Prostate gland (tissue), 2 donors: ENCODE measurements around the gene MEF2D. TPM values are rescaled to one million over a fixed set of nuclear protein-coding genes. Genes with fewer than 3 reads are reported as not detected.
A peak's percentile ranks its signal among the peaks of the same experiment; 100 is the strongest.

Source experiments
- DNase-seq: peaks from one replicate; pipeline ENCODE4 v3.0.0-alpha.2; 2019; ENCODE audit warnings: low spot score
- H3K27ac ChIP-seq, 2 donors: fragments of 200-600 bp; sonication (generic); 2 replicates each; pipeline ENCODE4 v1.5.1; 2017 to 2019
- H3K27me3 ChIP-seq: fragments of 200-600 bp; sonication (generic); replicated peaks from 2 replicates; pipeline ENCODE4 v1.5.1; 2019; ENCODE audit not compliant: insufficient read depth
- H3K36me3 ChIP-seq, 2 donors: fragments of 200-600 bp; sonication (generic); 1 replicate in 1 of 2; 2 replicates in 1 of 2; pipeline versions ENCODE4 v1.5.1 to v1.8.1; 2017 to 2019
- H3K4me1 ChIP-seq: fragments of 200-600 bp; sonication (generic); replicated peaks from 2 replicates; pipeline ENCODE4 v1.5.1; 2019
- H3K4me3 ChIP-seq, 2 donors: fragments of 200-600 bp; sonication (generic); 2 replicates each; pipeline ENCODE4 v1.5.1; 2017 to 2019
- H3K9me3 ChIP-seq: fragments of 200-600 bp; sonication (generic); 2 replicates; pipeline ENCODE4 v1.5.1; 2017
- CTCF ChIP-seq, 4 experiments: fragments of 200-600 bp in 2 of 4; fragments of 450-650 bp in 2 of 4; sonication (generic) in 2 of 4; IDR thresholded peaks; 1 replicate in 3 of 4; 2 replicates in 1 of 4; pipeline ENCODE4 v1.5.1; 2016 to 2019; ENCODE audit warnings: antibody characterized with exemption in 4 of 4, mild to moderate bottlenecking in 2 of 4, moderate library complexity in 2 of 4
- POLR2A ChIP-seq: fragments of 450-650 bp; IDR thresholded peaks from one replicate; pipeline ENCODE4 v1.6.1; 2016; ENCODE audit warnings: antibody characterized with exemption, mild to moderate bottlenecking
- POLR2AphosphoS5 ChIP-seq: sonication (generic); formaldehyde crosslinking; IDR thresholded peaks from one replicate; pipeline ENCODE4 v1.6.1; 2017; ENCODE audit warnings: antibody characterized with exemption
- WGBS: methylation state at CpG from one replicate; pipeline ENCODE4 v1.1.5; 2018; 5-methylcytosine and 5-hydroxymethylcytosine counted together
- intact Hi-C: fragments of 100-400 bp; cut with DNase I; formaldehyde crosslinking; loops from one replicate; pipeline ENCODE4 v1.14.2; 2022
- total RNA-seq, 2 donors: library from RNA; depleted of rRNA; stranded (reverse); fragments of >200 nt; gene quantifications; one replicate each; pipeline ENCODE4 v1.1.0, GENCODE V29; 2016

Gene MEF2D
- total RNA-seq, 2 donors from 2014 or later, result 52.1 to 128 TPM

- Histone ChIP-seq H3K27ac (no peak overlapping the region), H3K4me3 (no peak overlapping the region), H3K9me3 (no peaks in the 10 kb centered on the region), H3K27me3 (no peaks in the 10 kb centered on the region), H3K4me1 (peaks cover 31% of the 10 kb centered on the region), H3K36me3 (peaks cover 5 to 8% of the 10 kb centered on the region in 2 donors)
- intact Hi-C loops, result no loop called here
- no peak for DNase-seq
- 72% methylated on average over 7 of the region's 7 CpGs for WGBS
- TF ChIP-seq POLR2AphosphoS5 (no peak), CTCF (IDR thresholded peaks at IDR 0.05) (no peak), POLR2A (no peak)
Measured at GRCh38 chr1:156486421-156487344, 13.9 kb downstream of the MEF2D start.

- WGBS, result 94% methylated on average over 3 of the region's 3 CpGs
- DNase-seq, result no peak
- H3K36me3 ChIP-seq, result peaks cover 6 to 15% of the 10 kb centered on the region in 2 donors
- no peaks in the 10 kb centered on the region for H3K27me3 ChIP-seq
- no peak for TF ChIP-seq POLR2AphosphoS5
- no peak for TF ChIP-seq CTCF (IDR thresholded peaks at IDR 0.05)
- TF ChIP-seq POLR2A, result no peak
- H3K27ac ChIP-seq, result no peak overlapping the region
- intact Hi-C loops, result no loop called here
- no peaks in the 10 kb centered on the region for H3K9me3 ChIP-seq
- H3K4me3 ChIP-seq, result no peak overlapping the region
- H3K4me1 ChIP-seq, result peaks cover 25% of the 10 kb centered on the region
Measured at GRCh38 chr1:156485984-156486383, 14.6 kb downstream of the MEF2D start.

- peaks cover 6 to 24% of the 10 kb centered on the region in 2 donors for H3K36me3 ChIP-seq
- intact Hi-C loops, result no loop called here
- peaks cover 12% of the 10 kb centered on the region for H3K4me1 ChIP-seq
- H3K27me3 ChIP-seq, result no peaks in the 10 kb centered on the region
- peak overlapping the region; percentile 42 to 51 for H3K27ac ChIP-seq
- no peak for TF ChIP-seq POLR2A
- TF ChIP-seq CTCF (IDR thresholded peaks at IDR 0.05), result no peak
- no peak for TF ChIP-seq POLR2AphosphoS5
- H3K9me3 ChIP-seq, result no peaks in the 10 kb centered on the region
- 93% methylated on average over 6 of the region's 6 CpGs for WGBS
- DNase-seq, result no peak
- no peak overlapping the region for H3K4me3 ChIP-seq
Measured at GRCh38 chr1:156484480-156485058, 16.0 kb downstream of the MEF2D start.

GRCh38 chr1:156483397-156483796, 17.2 kb downstream of the MEF2D start:
- 75% methylated on average over 2 of the region's 2 CpGs for WGBS
- DNase-seq, result no peak
- H3K36me3 ChIP-seq, result peaks cover 6 to 33% of the 10 kb centered on the region in 2 donors
- H3K27ac ChIP-seq, result peak overlapping the region; percentile 42 to 51
- H3K4me3 ChIP-seq, result no peak overlapping the region
- H3K27me3 ChIP-seq, result no peaks in the 10 kb centered on the region
- H3K4me1 ChIP-seq, result peaks cover under 1% of the 10 kb centered on the region
- intact Hi-C loops, result no loop called here
- TF ChIP-seq POLR2A (no peak), POLR2AphosphoS5 (no peak), CTCF (IDR thresholded peaks at IDR 0.05) (no peak)
- no peaks in the 10 kb centered on the region for H3K9me3 ChIP-seq
